ENCODE results near the gene C17orf78.
"Not testable (repeated sequence)": the region's sequence is repeated elsewhere in the genome, so short reads cannot be mapped to it uniquely, and the experiment has no call there.

Gene C17orf78

DNA sequence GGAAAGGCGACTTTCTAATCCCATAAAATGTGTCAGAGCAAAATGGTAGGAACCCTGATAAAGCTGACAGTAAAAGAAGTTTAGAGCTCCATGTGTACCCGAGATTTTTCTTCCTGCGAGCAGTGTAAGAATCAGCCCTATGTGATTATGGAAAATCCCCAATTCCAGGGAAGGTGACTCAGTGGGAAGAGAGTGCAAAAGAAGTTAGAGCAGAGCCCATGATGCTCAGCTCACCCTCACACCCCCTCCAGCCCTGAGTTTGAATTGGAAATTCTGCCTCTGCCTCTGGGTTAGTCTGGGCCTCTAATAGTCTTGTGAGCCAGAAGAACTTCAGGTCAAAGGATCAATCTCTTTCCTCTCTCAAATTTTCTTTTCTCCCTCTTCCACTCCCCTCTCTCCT, 12.5 kb downstream of the C17orf78 start:
- DNase-seq: no peak

DNA sequence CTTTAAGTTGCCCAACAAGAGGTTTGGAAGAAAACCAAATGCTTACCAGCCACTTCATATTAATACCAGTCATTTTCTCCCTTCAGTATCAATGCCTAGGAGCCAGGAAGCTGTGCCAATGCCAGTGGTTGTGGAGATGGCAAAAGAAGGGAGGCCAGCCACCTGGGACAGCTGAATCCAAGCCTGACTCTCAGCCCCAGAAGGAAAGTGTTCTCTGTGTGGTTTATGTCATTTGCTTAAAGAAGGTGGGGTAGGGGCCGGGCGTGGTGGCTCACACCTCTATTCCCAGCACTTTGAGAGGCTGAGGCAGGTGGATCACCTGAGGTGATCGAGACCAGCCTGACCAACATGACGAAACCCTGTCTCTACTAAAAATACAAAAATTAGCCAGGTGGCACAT, 13.4 kb downstream of the C17orf78 start:
- DNase-seq: no peak

DNA sequence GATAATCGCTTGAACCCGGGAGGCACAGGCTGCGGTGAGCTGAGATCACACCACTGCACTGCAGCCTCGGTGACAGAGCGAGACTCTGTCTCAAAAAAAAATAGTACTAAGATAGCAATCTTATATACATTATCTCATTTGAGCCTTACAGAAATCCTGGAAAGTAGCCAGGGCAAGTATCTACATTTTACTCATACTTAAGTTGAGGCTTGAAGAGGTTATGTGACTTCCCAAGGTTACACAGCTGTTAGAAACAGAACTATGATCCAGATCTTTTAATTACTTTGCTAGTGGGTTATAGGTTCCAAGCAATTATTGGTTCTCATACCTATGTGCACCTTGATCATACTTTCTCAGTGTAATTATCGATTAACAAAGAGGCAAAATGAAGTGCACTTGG, 15.4 kb downstream of the C17orf78 start:
- DNase-seq: no peak

- DNase-seq: no peak
These were observed 16.3 kb downstream of the C17orf78 start for GRCh38 chr17:37392024-37392590.

- no peak for DNase-seq
These were observed 17.6 kb downstream of the C17orf78 start for GRCh38 chr17:37393352-37393751.

- no peak for DNase-seq
These were observed 23.5 kb downstream of the C17orf78 start for GRCh38 chr17:37399265-37399803.

DNA sequence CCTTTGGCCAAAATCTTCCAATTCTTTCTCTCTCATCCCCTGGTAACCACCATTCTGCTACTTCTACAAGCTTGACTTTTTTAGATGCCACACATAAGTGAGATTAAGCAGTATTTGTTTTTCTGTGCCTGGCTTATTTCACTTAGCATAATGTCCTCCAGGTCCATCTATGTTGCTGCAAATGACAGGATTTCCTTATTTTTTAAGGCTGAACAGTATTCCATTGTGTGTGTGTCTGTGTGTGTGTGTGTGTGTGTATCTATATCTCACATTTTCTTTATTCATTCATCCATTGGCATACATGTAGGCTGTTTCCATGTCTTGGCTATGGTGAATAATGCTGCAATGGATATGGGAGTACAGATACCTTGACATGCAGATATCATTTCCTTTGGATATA, 24.7 kb downstream of the C17orf78 start:
- DNase-seq: no peak

- DNase-seq: not testable (repeated sequence)
These were observed 29.7 kb downstream of the C17orf78 start for GRCh38 chr17:37405522-37405921.

- DNase-seq: peak in 1 of 2 experiments; percentile 38
These were observed 30.3 kb downstream of the C17orf78 start for GRCh38 chr17:37405955-37406634.

- DNase-seq: peak; percentile 66 to 70
These were observed 31.1 kb downstream of the C17orf78 start, which contains the start of the genes ACACA and TADA2A for GRCh38 chr17:37406635-37407461. ACACA (minus strand) TSS chr17:37406836; CDS start chr17:37406299, 537 bp downstream. TADA2A (plus strand) TSS chr17:37406886; CDS start chr17:37411366, 4,480 bp downstream.

DNA sequence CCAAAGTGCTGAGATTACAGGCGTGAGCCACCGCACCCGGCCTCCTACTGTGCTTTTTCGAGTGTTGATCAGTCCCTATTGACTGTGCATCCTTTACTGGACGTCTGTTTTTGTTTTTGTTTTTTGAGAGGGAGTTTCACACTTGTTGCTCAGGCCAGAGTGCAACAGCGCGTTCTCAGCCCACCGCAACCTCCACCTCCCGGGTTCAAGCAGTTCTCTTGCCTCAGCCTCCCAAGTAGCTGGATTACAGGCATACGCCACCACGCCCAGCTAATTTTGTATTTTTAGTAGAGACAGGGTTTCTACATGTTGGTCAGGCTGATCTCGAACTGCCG, 32.3 kb downstream of the C17orf78 start:
- not testable (repeated sequence) for DNase-seq

DNA sequence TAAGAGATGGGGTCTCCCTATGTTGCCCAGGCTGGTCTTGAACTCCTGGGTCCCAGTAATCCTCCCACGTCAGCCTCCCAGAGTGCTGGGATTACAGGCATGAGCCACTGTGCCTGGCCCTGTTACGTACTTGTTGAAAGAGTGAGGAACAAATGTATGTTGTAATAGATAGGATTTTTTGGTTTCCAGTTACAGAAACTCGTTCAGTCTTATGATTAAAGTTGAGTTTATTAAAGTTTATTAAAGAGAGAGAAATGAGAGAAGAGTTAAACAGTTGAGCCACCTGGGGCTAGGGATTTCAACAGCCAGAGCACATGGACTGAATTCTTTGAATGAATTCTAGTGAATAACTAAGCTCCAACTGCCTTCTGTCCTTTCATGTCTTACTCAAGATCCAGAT, 34.6 kb downstream of the C17orf78 start:
- DNase-seq: no peak

- DNase-seq: peak; percentile 5 to 27
These were observed 38.2 kb downstream of the C17orf78 start for GRCh38 chr17:37413875-37414519.

- no peak for DNase-seq
These were observed 42.1 kb downstream of the C17orf78 start for GRCh38 chr17:37417852-37418251.

DNA sequence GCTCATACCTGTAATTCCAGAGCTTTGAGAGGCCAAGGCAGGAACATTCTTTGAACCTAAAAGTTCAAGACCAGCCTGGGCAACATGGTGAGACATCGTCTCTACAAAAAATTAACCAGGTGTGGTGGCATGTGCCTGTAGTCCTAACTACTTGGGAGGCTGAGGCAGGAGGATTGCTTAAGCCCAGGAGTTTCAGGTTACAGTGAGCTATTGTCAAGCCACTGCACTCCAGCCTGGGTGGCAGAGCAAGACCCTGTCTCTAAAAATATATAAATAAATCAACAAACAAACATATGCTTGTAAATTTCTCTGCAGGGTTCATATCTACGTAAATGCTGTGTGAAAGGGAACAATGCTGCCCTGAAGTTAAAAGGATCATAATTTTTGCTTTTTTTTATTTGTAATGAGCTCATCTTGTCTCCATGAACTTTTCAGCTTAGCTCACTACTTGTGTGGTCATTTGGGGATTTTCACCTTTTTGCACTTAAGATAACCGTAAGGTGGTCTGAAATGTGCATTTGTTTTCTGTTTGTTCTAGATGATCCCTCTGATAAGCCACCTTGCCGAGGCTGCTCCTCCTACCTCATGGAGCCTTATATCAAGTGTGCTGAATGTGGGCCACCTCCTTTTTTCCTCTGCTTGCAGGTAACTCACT, 47.3 kb downstream of the C17orf78 start:
- no peak for DNase-seq

GRCh38 chr17:37425268-37425667, 49.5 kb downstream of the C17orf78 start:
- no peak for DNase-seq

DNA sequence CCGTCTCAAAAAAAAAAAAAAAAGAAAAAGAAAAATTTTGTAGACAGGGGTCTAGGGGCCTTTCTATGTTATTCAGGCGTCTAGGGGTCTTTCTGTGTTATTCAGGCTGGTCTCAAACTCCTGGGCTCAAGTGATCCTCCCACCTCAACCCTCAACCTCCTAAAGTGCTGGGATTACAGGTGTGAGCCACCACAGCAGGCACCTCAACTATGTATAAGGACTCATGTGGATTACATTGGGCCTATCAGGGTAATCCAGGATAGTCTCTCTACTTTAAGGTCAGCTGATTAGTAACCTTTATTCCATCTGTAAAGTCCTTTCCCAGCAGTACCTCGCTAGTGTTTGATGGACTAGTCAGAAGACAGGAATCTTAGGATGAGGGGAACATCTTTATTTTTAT, 53.3 kb downstream of the C17orf78 start:
- no peak for DNase-seq

- DNase-seq: no peak
These were observed 53.7 kb downstream of the C17orf78 start for GRCh38 chr17:37429453-37429852.

DNA sequence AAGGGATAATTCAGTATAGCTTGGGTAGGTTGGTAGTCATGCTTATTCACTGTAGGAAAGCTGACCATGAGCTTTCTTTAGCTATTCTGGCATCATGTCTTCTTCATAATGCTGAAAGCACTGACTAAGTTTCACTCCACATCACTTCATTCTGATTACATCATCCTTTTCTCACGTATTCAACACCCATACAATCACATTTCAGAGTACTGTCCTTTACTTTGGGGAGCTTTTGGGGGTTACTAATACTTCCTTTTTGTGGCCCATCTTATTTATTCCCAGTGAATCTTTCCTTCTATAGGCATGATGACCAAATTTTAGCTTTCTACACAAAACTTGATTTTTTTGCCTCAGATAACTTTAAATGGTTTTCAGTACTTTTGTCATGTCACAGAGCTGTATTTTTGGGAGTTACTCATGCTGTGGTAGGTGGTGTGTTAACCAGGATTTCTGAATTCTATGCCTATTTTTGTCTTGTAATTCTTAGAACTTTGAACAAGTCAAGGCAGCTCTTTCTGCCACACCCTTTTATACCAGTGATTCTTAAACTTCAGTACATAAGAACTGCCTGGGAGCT, 54.4 kb downstream of the C17orf78 start:
- DNase-seq: no peak

DNA sequence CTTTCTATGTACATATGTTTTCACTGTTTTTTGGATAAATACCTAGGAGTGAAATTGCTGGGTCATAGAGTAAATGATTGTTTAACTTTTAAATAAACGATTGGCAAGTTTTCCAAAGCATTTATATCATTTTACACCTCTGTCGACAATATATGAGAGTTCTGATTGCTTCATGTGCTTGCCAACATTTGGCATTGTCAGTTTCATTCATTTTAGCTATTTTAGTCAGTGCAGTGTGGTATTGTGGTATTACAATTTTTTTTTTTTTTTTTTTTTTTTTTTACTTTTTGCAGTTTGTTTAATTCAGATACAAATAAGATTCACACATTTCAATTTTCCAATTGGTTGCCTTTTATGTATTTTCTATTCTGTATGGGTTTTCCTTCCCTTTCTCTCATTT, 56.9 kb downstream of the C17orf78 start:
- no peak for DNase-seq

GRCh38 chr17:37438141-37438540, 62.4 kb downstream of the C17orf78 start:
- peak in 1 of 2 experiments; percentile 13 for DNase-seq

GRCh38 chr17:37440424-37440823, 64.6 kb downstream of the C17orf78 start:
- no peak for DNase-seq
